ENCODE data around the gene TTC7B. TPM values are rescaled to one million over a fixed set of nuclear protein-coding genes. Genes with fewer than 3 reads are reported as not detected.

TTC7B gene
- total and polyA plus RNA-seq, 2 of the 13 experiments (the other 11 are each of a cell fraction or from before 2014, with no cell fraction given), result 1.3 to 3.2 TPM

DNA sequence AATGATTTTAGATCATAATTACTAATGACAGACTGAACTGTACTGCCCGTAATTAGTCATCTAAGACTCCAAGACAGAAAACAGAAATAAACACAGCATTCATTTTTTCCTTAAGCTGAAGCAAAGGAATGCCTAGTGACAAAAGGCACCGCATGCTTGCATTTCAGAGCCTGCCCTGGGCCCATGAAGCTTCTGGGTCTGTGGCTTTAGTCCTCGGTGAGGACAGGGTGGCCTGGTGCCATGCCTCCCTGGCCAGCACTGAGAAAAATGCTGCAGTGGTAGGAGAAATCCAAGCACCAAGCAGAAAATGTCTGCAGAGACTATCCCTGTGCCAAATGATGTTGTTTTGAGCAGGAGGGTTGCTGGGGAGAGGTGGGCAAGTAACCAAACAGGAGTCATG, 247.8 kb downstream of the TTC7B start (continued):
- TF ChIP-seq, protein P1, sequence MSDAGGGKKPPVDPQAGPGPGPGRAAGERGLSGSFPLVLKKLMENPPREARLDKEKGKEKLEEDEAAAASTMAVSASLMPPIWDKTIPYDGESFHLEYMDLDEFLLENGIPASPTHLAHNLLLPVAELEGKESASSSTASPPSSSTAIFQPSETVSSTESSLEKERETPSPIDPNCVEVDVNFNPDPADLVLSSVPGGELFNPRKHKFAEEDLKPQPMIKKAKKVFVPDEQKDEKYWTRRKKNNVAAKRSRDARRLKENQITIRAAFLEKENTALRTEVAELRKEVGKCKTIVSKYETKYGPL (CRISPR knock-in tag; IDR thresholded peaks at IDR 0.05), result no peak
- TF ChIP-seq TEAD3 (CRISPR knock-in tag; optimal IDR thresholded peaks at IDR 0.05; ENCODE audit: borderline replicate concordance) (no peak), KDM6A (CRISPR knock-in tag; IDR thresholded peaks at IDR 0.05; ENCODE audit: low read depth) (no peak), CSRNP2 (CRISPR knock-in tag; conservative IDR thresholded peaks at IDR 0.05; ENCODE audit: low read depth) (no peak), ZNF660 (CRISPR knock-in tag; IDR thresholded peaks at IDR 0.05; ENCODE audit: borderline replicate concordance, low read depth) (no peak), TCF12 (IDR thresholded peaks at IDR 0.05) (no peak), TCF12 (CRISPR knock-in tag; IDR thresholded peaks at IDR 0.05) (no peak), U2AF2 (IDR thresholded peaks at IDR 0.05; ENCODE audit: low read depth, low read length) (no peak), SALL1 (CRISPR knock-in tag; IDR thresholded peaks at IDR 0.05) (no peak), ZNF160 (CRISPR knock-in tag; IDR thresholded peaks at IDR 0.05) (no peak), ZBTB21 (CRISPR knock-in tag; IDR thresholded peaks at IDR 0.05) (no peak)
- TF ChIP-seq, protein P2, sequence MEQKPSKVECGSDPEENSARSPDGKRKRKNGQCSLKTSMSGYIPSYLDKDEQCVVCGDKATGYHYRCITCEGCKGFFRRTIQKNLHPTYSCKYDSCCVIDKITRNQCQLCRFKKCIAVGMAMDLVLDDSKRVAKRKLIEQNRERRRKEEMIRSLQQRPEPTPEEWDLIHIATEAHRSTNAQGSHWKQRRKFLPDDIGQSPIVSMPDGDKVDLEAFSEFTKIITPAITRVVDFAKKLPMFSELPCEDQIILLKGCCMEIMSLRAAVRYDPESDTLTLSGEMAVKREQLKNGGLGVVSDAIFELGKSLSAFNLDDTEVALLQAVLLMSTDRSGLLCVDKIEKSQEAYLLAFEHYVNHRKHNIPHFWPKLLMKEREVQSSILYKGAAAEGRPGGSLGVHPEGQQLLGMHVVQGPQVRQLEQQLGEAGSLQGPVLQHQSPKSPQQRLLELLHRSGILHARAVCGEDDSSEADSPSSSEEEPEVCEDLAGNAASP (CRISPR knock-in tag; IDR thresholded peaks at IDR 0.05; ENCODE audit: borderline replicate concordance), result no peak
- TF ChIP-seq, protein P3, sequence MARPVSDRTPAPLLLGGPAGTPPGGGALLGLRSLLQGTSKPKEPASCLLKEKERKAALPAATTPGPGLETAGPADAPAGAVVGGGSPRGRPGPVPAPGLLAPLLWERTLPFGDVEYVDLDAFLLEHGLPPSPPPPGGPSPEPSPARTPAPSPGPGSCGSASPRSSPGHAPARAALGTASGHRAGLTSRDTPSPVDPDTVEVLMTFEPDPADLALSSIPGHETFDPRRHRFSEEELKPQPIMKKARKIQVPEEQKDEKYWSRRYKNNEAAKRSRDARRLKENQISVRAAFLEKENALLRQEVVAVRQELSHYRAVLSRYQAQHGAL (CRISPR knock-in tag; IDR thresholded peaks at IDR 0.05; ENCODE audit: not compliant biosample characterization), result no peak
